Mammary epithelial cell (primary cell): Measurements from ENCODE around the gene PCDHB7.
"Not testable (repeated sequence)": the region's sequence is repeated elsewhere in the genome, so short reads cannot be mapped to it uniquely, and the experiment has no call there.

Experiments used
- EZH2 ChIP-seq: IDR thresholded peaks from 2 replicates; pipeline ENCODE4 v1.6.1; 2012; ENCODE audit warnings: low read length, inconsistent platforms, borderline replicate concordance
- TF ChIP-seq, protein P1 (sequence below), 2 donors: IDR thresholded peaks in 1 of 2; conservative IDR thresholded peaks in 1 of 2; 2 replicates each; pipeline ENCODE4 v1.5.1; 2011 to 2012; ENCODE audit warnings: inconsistent platforms in 2 of 2, low read length in 2 of 2, mild to moderate bottlenecking in 2 of 2, control low read depth in 1 of 2, low read depth in 1 of 2; ENCODE audit not compliant: insufficient read depth in 1 of 2; ENCODE audit errors: extremely low read depth in 1 of 2

DNA sequence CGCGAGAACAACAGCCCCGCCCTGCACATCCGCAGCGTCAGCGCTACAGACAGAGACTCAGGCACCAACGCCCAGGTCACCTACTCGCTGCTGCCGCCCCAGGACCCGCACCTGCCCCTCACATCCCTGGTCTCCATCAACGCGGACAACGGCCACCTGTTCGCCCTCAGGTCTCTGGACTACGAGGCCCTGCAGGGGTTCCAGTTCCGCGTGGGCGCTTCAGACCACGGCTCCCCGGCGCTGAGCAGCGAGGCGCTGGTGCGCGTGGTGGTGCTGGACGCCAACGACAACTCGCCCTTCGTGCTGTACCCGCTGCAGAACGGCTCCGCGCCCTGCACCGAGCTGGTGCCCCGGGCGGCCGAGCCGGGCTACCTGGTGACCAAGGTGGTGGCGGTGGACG, 43.1 kb downstream of the PCDHB7 start:
- TF ChIP-seq, protein P1, sequence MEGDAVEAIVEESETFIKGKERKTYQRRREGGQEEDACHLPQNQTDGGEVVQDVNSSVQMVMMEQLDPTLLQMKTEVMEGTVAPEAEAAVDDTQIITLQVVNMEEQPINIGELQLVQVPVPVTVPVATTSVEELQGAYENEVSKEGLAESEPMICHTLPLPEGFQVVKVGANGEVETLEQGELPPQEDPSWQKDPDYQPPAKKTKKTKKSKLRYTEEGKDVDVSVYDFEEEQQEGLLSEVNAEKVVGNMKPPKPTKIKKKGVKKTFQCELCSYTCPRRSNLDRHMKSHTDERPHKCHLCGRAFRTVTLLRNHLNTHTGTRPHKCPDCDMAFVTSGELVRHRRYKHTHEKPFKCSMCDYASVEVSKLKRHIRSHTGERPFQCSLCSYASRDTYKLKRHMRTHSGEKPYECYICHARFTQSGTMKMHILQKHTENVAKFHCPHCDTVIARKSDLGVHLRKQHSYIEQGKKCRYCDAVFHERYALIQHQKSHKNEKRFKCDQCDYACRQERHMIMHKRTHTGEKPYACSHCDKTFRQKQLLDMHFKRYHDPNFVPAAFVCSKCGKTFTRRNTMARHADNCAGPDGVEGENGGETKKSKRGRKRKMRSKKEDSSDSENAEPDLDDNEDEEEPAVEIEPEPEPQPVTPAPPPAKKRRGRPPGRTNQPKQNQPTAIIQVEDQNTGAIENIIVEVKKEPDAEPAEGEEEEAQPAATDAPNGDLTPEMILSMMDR (conservative IDR thresholded peaks at IDR 0.05 in 1 of 2, IDR thresholded peaks at IDR 0.05 in 1 of 2; ENCODE audit: extremely low read depth in 1 of 2, insufficient read depth in 1 of 2, low read depth in 1 of 2, low read length in 2 of 2): not testable (repeated sequence)
- not testable (repeated sequence) for TF ChIP-seq EZH2
